ENCODE measurements around the gene GLI2.

Gene GLI2

GRCh38 chr2:120711694-120712093 lies 24.0 kb upstream of the GLI2 start:
- in situ Hi-C loops (cut with MboI; ENCODE audit: low sequenced_read_pairs): no loop called here

- in situ Hi-C loops (cut with MboI; ENCODE audit: low sequenced_read_pairs): no loop called here
Observed at GRCh38 chr2:120712180-120712681, 23.4 kb upstream of the GLI2 start.

- in situ Hi-C loops (cut with MboI; ENCODE audit: low sequenced_read_pairs): no loop called here
Observed at GRCh38 chr2:120715353-120715752, 20.3 kb upstream of the GLI2 start.

- in situ Hi-C loops (cut with MboI; ENCODE audit: low sequenced_read_pairs): no loop called here
Observed at GRCh38 chr2:120715941-120716340, 19.7 kb upstream of the GLI2 start.

GRCh38 chr2:120716641-120717585 lies 18.8 kb upstream of the GLI2 start:
- in situ Hi-C loops (cut with MboI; ENCODE audit: low sequenced_read_pairs): no loop called here

- in situ Hi-C loops (cut with MboI; ENCODE audit: low sequenced_read_pairs): no loop called here
Observed at GRCh38 chr2:120719491-120719890, 16.2 kb upstream of the GLI2 start.

GRCh38 chr2:120720231-120720630 lies 15.4 kb upstream of the GLI2 start:
- in situ Hi-C loops (cut with MboI; ENCODE audit: low sequenced_read_pairs): no loop called here

- in situ Hi-C loops (cut with MboI; ENCODE audit: low sequenced_read_pairs): no loop called here
Observed at GRCh38 chr2:120720746-120721375, 14.8 kb upstream of the GLI2 start.

GRCh38 chr2:120722246-120722567 lies 13.5 kb upstream of the GLI2 start:
- in situ Hi-C loops (cut with MboI; ENCODE audit: low sequenced_read_pairs): no loop called here

GRCh38 chr2:120722568-120723421 lies 12.9 kb upstream of the GLI2 start:
- in situ Hi-C loops (cut with MboI; ENCODE audit: low sequenced_read_pairs): no loop called here

- in situ Hi-C loops (cut with MboI; ENCODE audit: low sequenced_read_pairs): no loop called here
Observed at GRCh38 chr2:120726245-120726644, 9.4 kb upstream of the GLI2 start.

GRCh38 chr2:120729406-120730399 lies 6.0 kb upstream of the GLI2 start:
- in situ Hi-C loops (cut with MboI; ENCODE audit: low sequenced_read_pairs): no loop called here

GRCh38 chr2:120731175-120731574 lies 4.5 kb upstream of the GLI2 start:
- in situ Hi-C loops (cut with MboI; ENCODE audit: low sequenced_read_pairs): no loop called here

- in situ Hi-C loops (cut with MboI; ENCODE audit: low sequenced_read_pairs): no loop called here
Observed at GRCh38 chr2:120732506-120733237, 3.0 kb upstream of the GLI2 start.

GRCh38 chr2:120733238-120733932 lies 2.3 kb upstream of the GLI2 start:
- in situ Hi-C loops (cut with MboI; ENCODE audit: low sequenced_read_pairs): no loop called here

- in situ Hi-C loops (cut with MboI; ENCODE audit: low sequenced_read_pairs): no loop called here
Observed at GRCh38 chr2:120734930-120735651, 577 bp upstream of the GLI2 start.

GRCh38 chr2:120736202-120736623 lies 545 bp downstream of the GLI2 start:
- in situ Hi-C loops (cut with MboI; ENCODE audit: low sequenced_read_pairs): no loop called here

Measured in HL-60/S4 treated with retinoic acid at 250 ng/mL for 4 days and 3 days (cell line).